Type B pancreatic cell (in vitro differentiated cells): ENCODE results near the gene RPP25L. TPM values are rescaled to one million over a fixed set of nuclear protein-coding genes. Genes with fewer than 3 reads are reported as not detected.
A peak's percentile ranks its signal among the peaks of the same experiment; 100 is the strongest.

Experiments
- DNase-seq: peaks from one replicate; pipeline ENCODE4 v3.0.0; 2021; ENCODE audit warnings: mixed read lengths; ENCODE audit not compliant: unreplicated experiment; ENCODE audit errors: extremely low spot score
- H3K27ac Mint-ChIP-seq: 2 replicates; pipeline ENCODE4 v1.8.0; 2021; ENCODE audit warnings: mild to moderate bottlenecking, mixed read lengths
- H3K27me3 Mint-ChIP-seq: 2 replicates; pipeline ENCODE4 v1.8.0; 2021; ENCODE audit warnings: mixed read lengths
- H3K36me3 Mint-ChIP-seq: 2 replicates; pipeline ENCODE4 v1.8.0; 2021; ENCODE audit warnings: mixed read lengths
- H3K4me1 Mint-ChIP-seq: one replicate; pipeline ENCODE4 v1.8.0; 2021; ENCODE audit warnings: mixed read lengths; ENCODE audit not compliant: unreplicated experiment
- H3K4me3 Mint-ChIP-seq: 2 replicates; pipeline ENCODE4 v1.8.0; 2021; ENCODE audit warnings: mild to moderate bottlenecking, mixed read lengths
- H3K9me3 Mint-ChIP-seq: 2 replicates; pipeline ENCODE4 v1.8.0; 2021; ENCODE audit warnings: mixed read lengths
- CTCF ChIP-seq: fragments of 200-600 bp; sonication (generic); conservative IDR thresholded peaks from 2 replicates; pipeline ENCODE4 v1.5.0; 2021; ENCODE audit warnings: antibody characterized with exemption, mild to moderate bottlenecking
- total RNA-seq: library from RNA; stranded (reverse); gene quantifications from 2 replicates; pipeline ENCODE4 v1.2.1, GENCODE V29; 2021; ENCODE audit warnings: low replicate concordance

The RPP25L gene
- total RNA-seq, 1 donor from 2014 or later: 31.8 TPM

- H3K4me3 Mint-ChIP-seq: no peak overlapping the region
- no peak for TF ChIP-seq CTCF
- DNase-seq: no peak
- peaks cover 20% of the 10 kb centered on the region for H3K4me1 Mint-ChIP-seq
- H3K27me3 Mint-ChIP-seq: peaks cover 61% of the 10 kb centered on the region
- no peak overlapping the region for H3K27ac Mint-ChIP-seq
- H3K9me3 Mint-ChIP-seq: no peaks in the 10 kb centered on the region
- H3K36me3 Mint-ChIP-seq: no peaks in the 10 kb centered on the region
Observed at GRCh38 chr9:34594177-34594576, 17.7 kb downstream of the RPP25L start.

GRCh38 chr9:34592895-34593601 lies 18.8 kb downstream of the RPP25L start:
- no peak for DNase-seq
- H3K4me3 Mint-ChIP-seq: peak overlapping the region; percentile 73
- H3K4me1 Mint-ChIP-seq: peaks cover 30% of the 10 kb centered on the region
- no peak for TF ChIP-seq CTCF
- H3K36me3 Mint-ChIP-seq: no peaks in the 10 kb centered on the region
- peaks cover 71% of the 10 kb centered on the region for H3K27me3 Mint-ChIP-seq
- no peaks in the 10 kb centered on the region for H3K9me3 Mint-ChIP-seq
- peak overlapping the region; percentile 54 for H3K27ac Mint-ChIP-seq

- DNase-seq: no peak
- H3K4me3 Mint-ChIP-seq: peak overlapping the region; percentile 73
- peak; percentile 46 for TF ChIP-seq CTCF
- H3K36me3 Mint-ChIP-seq: no peaks in the 10 kb centered on the region
- peaks cover 74% of the 10 kb centered on the region for H3K27me3 Mint-ChIP-seq
- peak overlapping the region; percentile 54 for H3K27ac Mint-ChIP-seq
- H3K4me1 Mint-ChIP-seq: peaks cover 25% of the 10 kb centered on the region
- H3K9me3 Mint-ChIP-seq: no peaks in the 10 kb centered on the region
Observed at GRCh38 chr9:34591917-34592866, 19.7 kb downstream of the RPP25L start.

GRCh38 chr9:34591248-34591916 lies 20.5 kb downstream of the RPP25L start:
- no peaks in the 10 kb centered on the region for H3K36me3 Mint-ChIP-seq
- peak overlapping the region; percentile 36 for H3K4me3 Mint-ChIP-seq
- H3K27me3 Mint-ChIP-seq: peaks cover 77% of the 10 kb centered on the region

More at GRCh38 chr9:34591248-34591916, 20.5 kb downstream of the RPP25L start:
- H3K4me1 Mint-ChIP-seq: peaks cover 30% of the 10 kb centered on the region
- H3K9me3 Mint-ChIP-seq: no peaks in the 10 kb centered on the region
- peak; percentile 90 for DNase-seq
- TF ChIP-seq CTCF: peak; percentile 97
- H3K27ac Mint-ChIP-seq: no peak overlapping the region
